C4-2B (cell line): Measurements from ENCODE around the gene SUPT16H.

Experiments
- CTCF ChIP-seq: fragments of 450-650 bp; conservative IDR thresholded peaks from 2 replicates; pipeline ENCODE4 v1.5.1; 2017; ENCODE audit warnings: mild to moderate bottlenecking
- ZFX ChIP-seq: fragments of 450-650 bp; IDR thresholded peaks from 2 replicates; pipeline ENCODE4 v1.6.1; 2017

GRCh38 chr14:21414137-21414631, 30.4 kb upstream of the SUPT16H start:
- no peak for TF ChIP-seq CTCF
- TF ChIP-seq ZFX, result no peak
